ENCODE measurements around the gene ADD2.

The ADD2 gene

DNA sequence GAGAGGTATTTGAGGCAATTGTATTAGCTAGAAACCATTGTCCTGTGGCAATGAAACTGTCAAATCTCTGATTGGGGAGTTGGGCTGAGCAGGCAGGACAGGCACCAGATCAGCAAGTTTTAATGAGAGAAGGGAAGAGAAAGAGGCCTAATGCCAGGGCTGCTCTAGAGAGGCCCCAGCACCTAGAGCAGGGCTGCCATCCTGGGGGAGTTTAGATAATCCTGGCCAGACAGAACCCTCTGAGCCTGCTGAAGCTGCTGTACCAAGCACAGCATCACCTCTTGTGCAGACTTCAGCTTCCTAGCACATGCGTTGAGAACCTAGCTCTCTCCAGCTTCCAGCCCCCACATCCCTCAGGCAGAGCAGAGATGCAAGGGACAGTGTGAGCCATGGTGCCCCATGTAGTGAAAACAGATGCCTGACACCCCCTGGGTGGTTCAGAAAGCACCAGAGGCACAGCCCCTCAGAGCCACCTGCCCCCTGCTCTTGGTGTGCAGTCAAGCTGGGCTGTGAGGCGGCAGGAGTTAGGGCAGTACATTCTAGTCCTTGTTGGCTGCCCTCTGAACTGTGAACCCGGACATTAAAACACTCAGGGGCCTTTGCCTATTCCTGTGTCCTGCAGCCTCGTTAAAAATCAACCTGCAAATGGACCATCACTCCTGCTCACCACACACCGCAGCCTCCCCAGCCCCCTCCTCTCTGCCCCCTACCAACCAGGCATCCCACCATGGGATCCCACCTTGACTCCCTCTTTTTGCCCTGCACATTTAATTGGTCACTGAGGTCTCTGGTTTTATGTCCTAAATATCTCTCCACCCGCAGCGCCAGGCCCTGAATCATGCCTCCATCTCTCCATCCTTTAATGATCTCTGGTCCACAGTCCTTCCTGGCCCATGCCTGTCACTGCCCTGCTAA lies 52.7 kb downstream of the ADD2 start:
- H3K27ac ChIP-seq: no peak overlapping the region
- no peak for TF ChIP-seq ZFX (IDR thresholded peaks at IDR 0.05; ENCODE audit: borderline replicate concordance)
- no peak for TF ChIP-seq CTCF (IDR thresholded peaks at IDR 0.05)

DNA sequence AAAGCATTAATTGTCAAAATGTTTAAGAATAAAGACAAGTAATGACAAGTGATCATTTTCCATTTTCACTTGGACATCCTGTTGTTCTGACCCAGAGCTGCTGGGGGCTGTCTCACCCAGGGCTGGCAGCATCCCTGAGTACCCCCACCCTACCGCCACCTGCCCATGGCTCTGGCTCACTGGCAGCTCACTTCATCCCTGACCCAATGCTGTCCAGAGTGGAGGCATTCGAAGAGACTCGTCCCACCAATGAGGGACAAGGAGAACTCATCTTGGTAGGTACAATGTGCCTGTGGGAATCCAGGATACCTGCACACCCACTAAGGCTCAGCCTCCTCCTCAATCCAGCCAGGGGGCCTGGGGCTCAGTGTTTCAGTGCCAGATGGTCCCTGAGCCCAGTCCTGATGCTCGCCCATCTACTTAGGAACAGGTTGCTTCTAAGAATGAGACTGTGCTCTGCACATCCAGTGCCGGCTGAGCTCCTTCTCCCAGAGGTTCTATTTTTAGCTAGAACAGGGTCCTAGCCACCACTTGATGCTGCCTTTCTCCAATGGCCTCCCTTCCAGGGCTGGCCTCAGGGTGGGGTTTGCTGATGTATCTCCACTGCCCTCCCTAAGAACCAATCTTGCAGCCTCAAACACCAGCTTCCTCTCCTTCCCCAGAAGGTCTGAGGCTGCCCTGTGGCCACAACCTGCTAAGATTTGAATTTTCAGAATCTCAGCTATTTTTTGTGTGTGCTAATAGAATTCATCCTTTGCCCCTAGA lies 53.7 kb downstream of the ADD2 start:
- no peak for TF ChIP-seq ZFX (IDR thresholded peaks at IDR 0.05; ENCODE audit: borderline replicate concordance)
- no peak for TF ChIP-seq CTCF (IDR thresholded peaks at IDR 0.05)
- H3K27ac ChIP-seq: no peak overlapping the region

DNA sequence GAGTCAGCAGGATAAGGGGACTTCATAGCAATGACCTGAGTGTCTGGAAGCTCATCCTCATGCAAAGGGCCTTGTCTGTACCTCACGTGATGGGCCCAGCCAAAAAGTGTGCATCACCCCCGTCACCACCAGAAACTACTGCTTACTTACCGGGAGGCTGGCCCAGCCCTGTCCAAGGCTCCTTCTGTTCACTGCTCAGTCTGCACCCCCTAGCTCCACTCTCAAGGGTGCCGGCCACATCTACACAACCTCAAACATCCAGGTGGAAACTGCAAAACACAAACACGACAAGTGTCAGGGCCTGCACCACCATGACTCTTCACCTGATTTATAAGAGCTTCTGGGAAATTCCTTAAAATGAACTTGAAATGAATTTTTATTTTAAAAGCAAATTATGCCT lies 55.1 kb downstream of the ADD2 start:
- TF ChIP-seq CTCF (IDR thresholded peaks at IDR 0.05) (no peak), ZFX (IDR thresholded peaks at IDR 0.05; ENCODE audit: borderline replicate concordance) (no peak)
- H3K27ac ChIP-seq: no peak overlapping the region

DNA sequence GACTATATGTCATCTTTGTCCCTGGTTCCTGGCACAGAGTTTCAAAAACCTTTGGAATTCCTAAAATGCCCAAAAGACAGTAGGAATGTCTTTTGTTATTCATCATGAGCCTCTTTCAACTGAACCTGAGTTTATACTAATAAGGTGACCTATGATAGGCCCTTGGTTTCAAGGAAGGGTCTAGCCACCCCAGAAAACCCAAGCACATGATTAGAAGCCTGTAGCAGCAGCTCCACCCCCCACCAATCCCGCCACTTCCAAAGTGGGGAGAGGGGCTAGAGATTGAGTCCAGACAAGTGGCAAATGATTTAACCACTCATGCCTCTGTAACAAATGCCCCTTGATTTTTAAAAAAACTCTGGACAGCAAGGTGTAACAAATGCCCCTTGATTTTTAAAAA lies 56.8 kb downstream of the ADD2 start:
- TF ChIP-seq CTCF (IDR thresholded peaks at IDR 0.05) (no peak), ZFX (IDR thresholded peaks at IDR 0.05; ENCODE audit: borderline replicate concordance) (no peak)
- H3K27ac ChIP-seq: no peak overlapping the region

GRCh38 chr2:70710038-70710690 lies 57.8 kb downstream of the ADD2 start:
- H3K27ac ChIP-seq: no peak overlapping the region
- no peak for TF ChIP-seq ZFX (IDR thresholded peaks at IDR 0.05; ENCODE audit: borderline replicate concordance)
- no peak for TF ChIP-seq CTCF (IDR thresholded peaks at IDR 0.05)

DNA sequence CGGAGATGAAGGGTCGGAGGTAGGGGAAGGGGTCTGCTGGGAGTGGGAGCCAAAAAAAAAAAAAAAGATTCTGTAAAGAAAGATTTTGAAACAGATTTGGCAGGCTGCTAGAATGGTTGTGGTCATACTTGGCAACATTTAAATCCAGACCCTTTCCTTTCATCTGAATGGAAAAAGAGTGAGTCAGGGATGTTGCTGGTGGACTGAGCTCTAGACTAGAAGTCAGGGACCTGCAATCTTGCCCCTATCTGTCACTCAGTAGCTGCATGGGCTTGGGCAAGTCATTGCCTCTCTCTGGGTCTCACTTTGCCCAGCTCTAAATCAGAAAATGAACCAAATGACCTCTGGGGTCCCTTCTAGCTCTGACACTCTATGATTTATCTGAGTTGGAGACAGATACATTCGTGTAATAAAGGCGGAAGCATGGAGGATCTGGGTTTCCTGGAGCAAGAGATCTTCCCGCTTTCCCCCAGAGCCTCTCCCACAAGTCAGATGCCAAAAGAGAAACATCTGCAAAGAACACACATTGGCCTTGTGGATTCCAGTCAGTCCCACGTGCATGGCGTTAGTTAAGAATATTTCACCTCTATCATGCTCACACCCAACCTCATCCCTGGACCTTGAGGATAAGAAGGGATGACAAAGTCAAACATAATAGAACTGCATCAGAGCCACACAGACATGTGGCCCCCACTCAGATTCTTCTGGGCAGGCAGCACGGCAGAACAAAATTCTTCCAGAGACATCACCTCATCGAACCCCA lies 58.5 kb downstream of the ADD2 start:
- no peak overlapping the region for H3K27ac ChIP-seq
- TF ChIP-seq CTCF (IDR thresholded peaks at IDR 0.05) (no peak), ZFX (IDR thresholded peaks at IDR 0.05; ENCODE audit: borderline replicate concordance) (no peak)
